Panc1 (cell line): ENCODE results near the gene COL4A1. TPM values are rescaled to one million over a fixed set of nuclear protein-coding genes. Genes with fewer than 3 reads are reported as not detected.

ENCODE experiments used
- ATAC-seq: fragments of 200-7000 bp; cut with Tn5 transposase; 2 replicates; pipeline ENCODE4 v1.9.1; 2020; ENCODE audit warnings: mild to moderate bottlenecking, moderate library complexity
- BruUV-seq: library from RNA; stranded (reverse); fragments of 400-500 nt; replicated peaks from 2 replicates; lab custom pipeline; 2021; lab: Mats Ljungman, UMichigan
- CTCF ChIA-PET: fragments of 300-600 bp; sonication (Branson Sonifier 250); formaldehyde crosslinking; loops from one replicate; lab custom pipeline; 2022; ENCODE audit warnings: antibody characterized with exemption; lab: Charles Lee
- POLR2A ChIA-PET: fragments of 300-600 bp; sonication (Branson Sonifier 250); formaldehyde crosslinking; loops from one replicate; lab custom pipeline; 2022; ENCODE audit warnings: antibody characterized with exemption; lab: Charles Lee
- DNase-seq: peaks from one replicate; pipeline ENCODE4 v3.0.0-alpha.2; 2010; ENCODE audit warnings: low read depth, low spot score
- H3K27ac ChIP-seq: 2 replicates; pipeline ENCODE4 v1.5.1; 2011; ENCODE audit warnings: mild to moderate bottlenecking, low read length, inconsistent platforms
- H3K27me3 ChIP-seq: fragments of 200-500 bp; sonication (Bioruptor generic); 2 replicates; pipeline ENCODE4 v1.6.0; 2014; ENCODE audit warnings: low read length, inconsistent platforms; ENCODE audit not compliant: control insufficient read depth, insufficient read depth
- H3K36me3 ChIP-seq: fragments of 200-500 bp; sonication (Bioruptor generic); 2 replicates; pipeline ENCODE4 v1.5.1; 2014; ENCODE audit warnings: inconsistent platforms, mild to moderate bottlenecking, low read length, moderate library complexity; ENCODE audit not compliant: control insufficient read depth, insufficient read depth
- H3K4me1 ChIP-seq: 2 replicates; pipeline ENCODE4 v1.5.1; 2011; ENCODE audit warnings: inconsistent platforms, mild to moderate bottlenecking, low read length, moderate library complexity; ENCODE audit not compliant: control insufficient read depth, insufficient read depth
- H3K4me3 ChIP-seq, 2 experiments: 2 replicates each; pipeline ENCODE4 v1.5.1; 2011 to 2012; ENCODE audit warnings: low read depth in 2 of 2, low read length in 2 of 2, mild to moderate bottlenecking in 2 of 2, inconsistent platforms in 1 of 2, moderate library complexity in 1 of 2
- H3K9me3 ChIP-seq: fragments of 200-500 bp; sonication (Bioruptor generic); 2 replicates; pipeline ENCODE4 v1.5.1; 2014; ENCODE audit warnings: low read depth, mild to moderate bottlenecking, inconsistent platforms, low read length, moderate library complexity; ENCODE audit not compliant: control insufficient read depth, insufficient read depth
- CTCF ChIP-seq: fragments of 450-650 bp; IDR thresholded peaks from 2 replicates; pipeline ENCODE4 v1.5.1; 2017; ENCODE audit warnings: mild to moderate bottlenecking
- POLR2AphosphoS5 ChIP-seq: IDR thresholded peaks from 2 replicates; pipeline ENCODE4 v1.6.1; 2012; ENCODE audit warnings: mild to moderate bottlenecking, low read depth, low read length, moderate library complexity
- REST ChIP-seq, 2 experiments: IDR thresholded peaks; 2 replicates each; pipeline ENCODE4 v1.6.1; 2011 to 2012; ENCODE audit warnings: low read depth in 2 of 2, control low read depth in 1 of 2, low read length in 1 of 2, mild to moderate bottlenecking in 1 of 2, moderate library complexity in 1 of 2; ENCODE audit not compliant: insufficient read depth in 1 of 2
- SIN3A ChIP-seq: IDR thresholded peaks from 2 replicates; pipeline ENCODE4 v1.6.1; 2012; ENCODE audit warnings: low read depth, mild to moderate bottlenecking, low read length, moderate library complexity, borderline replicate concordance; ENCODE audit not compliant: insufficient read depth
- TCF7L2 ChIP-seq: IDR thresholded peaks from 2 replicates; pipeline ENCODE4 v1.6.1; 2011; ENCODE audit warnings: mild to moderate bottlenecking, low read depth, low read length, inconsistent platforms
- in situ Hi-C: cut with HindIII; loops from 2 replicates; pipeline ENCODE4 v1.10.0; 2016; ENCODE audit warnings: low sequenced_read_pairs, low pct_unique_long_range_greater_than_20kb
- intact Hi-C: fragments of 100-400 bp; cut with micrococcal nuclease; formaldehyde crosslinking; loops from one replicate; pipeline ENCODE4 v1.10.0; 2022; ENCODE audit not compliant: unreplicated experiment
- total RNA-seq: library from RNA; stranded (reverse); gene quantifications from one replicate; pipeline ENCODE4 v1.2.1, GENCODE V29; 2021; ENCODE audit not compliant: unreplicated experiment

Gene COL4A1
- total RNA-seq, 1 experiment from 2014 or later = 1.1 TPM

GRCh38 chr13:110302997-110303396 is 4.0 kb downstream of the COL4A1 start:
- no peak for ATAC-seq
- Histone ChIP-seq H3K9me3 (no peaks in the 10 kb centered on the region), H3K4me1 (no peaks in the 10 kb centered on the region), H3K36me3 (no peaks in the 10 kb centered on the region), H3K27ac (no peak overlapping the region), H3K4me3 (no peak overlapping the region), H3K27me3 (peaks cover 9% of the 10 kb centered on the region)
- POLR2A ChIA-PET = no interaction called here
- CTCF ChIA-PET = no interaction called here
- intact Hi-C loops (no loop called here), in situ Hi-C loops (no loop called here)
- DNase-seq = no peak
- no TSS peak for BruUV-seq
- TF ChIP-seq CTCF = no peak
- no peak for TF ChIP-seq SIN3A
- TF ChIP-seq REST (IDR thresholded peaks at IDR 0.05; ENCODE audit: insufficient read depth in 1 of 2, low read depth in 2 of 2, low read length in 1 of 2) = no peak
- TF ChIP-seq POLR2AphosphoS5 = no peak
- no peak for TF ChIP-seq TCF7L2

- no peak overlapping the region for H3K4me3 ChIP-seq
- POLR2A ChIA-PET = no interaction called here
- H3K27me3 ChIP-seq = peaks cover 9% of the 10 kb centered on the region
- no TSS peak for BruUV-seq
- no peaks in the 10 kb centered on the region for H3K4me1 ChIP-seq
- ATAC-seq (no peak), DNase-seq (no peak)
- intact Hi-C loops = no loop called here
- in situ Hi-C loops = no loop called here
- no peak for TF ChIP-seq POLR2AphosphoS5
- no peak for TF ChIP-seq TCF7L2
- no peak for TF ChIP-seq CTCF
- no peak for TF ChIP-seq SIN3A
- TF ChIP-seq REST (IDR thresholded peaks at IDR 0.05; ENCODE audit: insufficient read depth in 1 of 2, low read depth in 2 of 2, low read length in 1 of 2) = no peak
- H3K9me3 ChIP-seq = no peaks in the 10 kb centered on the region
- H3K36me3 ChIP-seq = no peaks in the 10 kb centered on the region
- CTCF ChIA-PET = no interaction called here
- no peak overlapping the region for H3K27ac ChIP-seq
Measured at GRCh38 chr13:110301606-110302553, 5.1 kb downstream of the COL4A1 start.
